Prostate gland (tissue), 2 donors: ENCODE results near the gene NXPE4. TPM values are rescaled to one million over a fixed set of nuclear protein-coding genes. Genes with fewer than 3 reads are reported as not detected.
"Not testable (repeated sequence)": the region's sequence is repeated elsewhere in the genome, so short reads cannot be mapped to it uniquely, and the experiment has no call there.

Experiments used
- DNase-seq: peaks from one replicate; pipeline ENCODE4 v3.0.0-alpha.2; 2019; ENCODE audit warnings: low spot score
- H3K27ac ChIP-seq, 2 donors: fragments of 200-600 bp; sonication (generic); 2 replicates each; pipeline ENCODE4 v1.5.1; 2017 to 2019
- H3K27me3 ChIP-seq: fragments of 200-600 bp; sonication (generic); replicated peaks from 2 replicates; pipeline ENCODE4 v1.5.1; 2019; ENCODE audit not compliant: insufficient read depth
- H3K36me3 ChIP-seq, 2 donors: fragments of 200-600 bp; sonication (generic); 1 replicate in 1 of 2; 2 replicates in 1 of 2; pipeline versions ENCODE4 v1.5.1 to v1.8.1; 2017 to 2019
- H3K4me1 ChIP-seq: fragments of 200-600 bp; sonication (generic); replicated peaks from 2 replicates; pipeline ENCODE4 v1.5.1; 2019
- H3K4me3 ChIP-seq, 2 donors: fragments of 200-600 bp; sonication (generic); 2 replicates each; pipeline ENCODE4 v1.5.1; 2017 to 2019
- H3K9me3 ChIP-seq: fragments of 200-600 bp; sonication (generic); 2 replicates; pipeline ENCODE4 v1.5.1; 2017
- CTCF ChIP-seq, 4 experiments: fragments of 200-600 bp in 2 of 4; fragments of 450-650 bp in 2 of 4; sonication (generic) in 2 of 4; IDR thresholded peaks; 1 replicate in 3 of 4; 2 replicates in 1 of 4; pipeline ENCODE4 v1.5.1; 2016 to 2019; ENCODE audit warnings: antibody characterized with exemption in 4 of 4, mild to moderate bottlenecking in 2 of 4, moderate library complexity in 2 of 4
- POLR2A ChIP-seq: fragments of 450-650 bp; IDR thresholded peaks from one replicate; pipeline ENCODE4 v1.6.1; 2016; ENCODE audit warnings: antibody characterized with exemption, mild to moderate bottlenecking
- POLR2AphosphoS5 ChIP-seq: sonication (generic); formaldehyde crosslinking; IDR thresholded peaks from one replicate; pipeline ENCODE4 v1.6.1; 2017; ENCODE audit warnings: antibody characterized with exemption
- WGBS: methylation state at CpG from one replicate; pipeline ENCODE4 v1.1.5; 2018; 5-methylcytosine and 5-hydroxymethylcytosine counted together
- intact Hi-C: fragments of 100-400 bp; cut with DNase I; formaldehyde crosslinking; loops from one replicate; pipeline ENCODE4 v1.14.2; 2022
- total RNA-seq, 2 donors: library from RNA; depleted of rRNA; stranded (reverse); fragments of >200 nt; gene quantifications; one replicate each; pipeline ENCODE4 v1.1.0, GENCODE V29; 2016

The NXPE4 gene
- total RNA-seq, 2 donors from 2014 or later = 0.18 to 12.3 TPM

- Histone ChIP-seq H3K9me3 (no peaks in the 10 kb centered on the region), H3K27me3 (no peaks in the 10 kb centered on the region), H3K4me3 (no peak overlapping the region), H3K27ac (no peak overlapping the region), H3K36me3 (no peaks in the 10 kb centered on the region), H3K4me1 (no peaks in the 10 kb centered on the region)
- TF ChIP-seq CTCF (IDR thresholded peaks at IDR 0.05) = no peak
- TF ChIP-seq POLR2A = no peak
- TF ChIP-seq POLR2AphosphoS5 = no peak
- intact Hi-C loops = loop anchor here (5.0 kb wide), 1 partner anchor 268 kb away; no protein-coding TSS in a partner anchor
- peak; percentile 1 for DNase-seq
- WGBS = 92% methylated on average over 10 of the region's 10 CpGs
Measured at GRCh38 chr11:114610550-114610949, 15.0 kb upstream of the NXPE4 start.

DNA sequence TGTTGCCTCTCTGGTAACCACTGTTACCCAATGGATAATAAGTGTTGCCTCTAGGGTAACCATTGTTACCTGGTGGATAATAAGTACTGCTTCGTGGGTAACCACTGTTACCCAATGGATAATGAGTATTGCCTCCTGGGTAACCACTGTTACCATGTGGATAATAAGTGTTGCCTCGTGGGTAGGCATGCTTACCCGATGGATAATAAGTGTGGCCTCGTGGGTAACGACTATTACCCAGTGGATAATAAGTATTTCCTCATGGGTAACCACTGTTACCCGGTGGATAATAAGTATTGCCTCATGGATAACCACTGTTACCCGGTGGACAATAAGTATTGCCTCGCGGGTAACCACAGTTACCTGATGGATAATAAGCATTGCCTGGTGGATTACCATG, 13.8 kb upstream of the NXPE4 start:
- TF ChIP-seq POLR2AphosphoS5 = no peak
- no peak for TF ChIP-seq POLR2A
- no peak for TF ChIP-seq CTCF (IDR thresholded peaks at IDR 0.05)
- no peaks in the 10 kb centered on the region for H3K36me3 ChIP-seq
- no peak for DNase-seq
- H3K4me1 ChIP-seq = no peaks in the 10 kb centered on the region
- WGBS = 95% methylated on average over 9 of the region's 9 CpGs
- intact Hi-C loops = no loop called here
- H3K4me3 ChIP-seq = no peak overlapping the region
- no peaks in the 10 kb centered on the region for H3K9me3 ChIP-seq
- no peak overlapping the region for H3K27ac ChIP-seq
- no peaks in the 10 kb centered on the region for H3K27me3 ChIP-seq

DNA sequence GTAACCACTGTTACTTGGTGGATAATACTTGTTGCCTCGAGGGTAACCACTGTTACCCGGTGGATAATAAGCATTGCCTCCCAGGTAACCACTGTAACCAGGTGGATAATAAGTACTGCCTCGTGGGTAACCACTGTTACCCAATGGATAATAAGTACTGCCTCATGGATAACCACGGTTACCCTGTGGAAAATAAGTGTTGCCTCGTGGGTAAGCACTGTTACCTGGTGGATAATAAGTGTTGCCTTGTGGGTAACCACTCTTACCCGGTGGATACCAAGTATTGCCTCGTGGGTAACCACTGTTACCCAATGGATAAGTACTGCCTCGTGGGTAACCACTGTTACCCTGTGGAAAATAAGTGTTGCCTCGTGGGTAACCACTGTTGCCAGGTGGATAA, 13.0 kb upstream of the NXPE4 start:
- H3K27ac ChIP-seq, DNase-seq, H3K36me3 ChIP-seq, H3K9me3 ChIP-seq, H3K27me3 ChIP-seq, intact Hi-C loops, H3K4me1 ChIP-seq, H3K4me3 ChIP-seq: not testable (repeated sequence)
- 85% methylated on average over 9 of the region's 9 CpGs for WGBS

GRCh38 chr11:114607753-114608459, 12.3 kb upstream of the NXPE4 start:
- Histone ChIP-seq H3K27me3 (no peaks in the 10 kb centered on the region), H3K4me1 (no peaks in the 10 kb centered on the region), H3K27ac (no peak overlapping the region), H3K4me3 (no peak overlapping the region), H3K9me3 (no peaks in the 10 kb centered on the region), H3K36me3 (no peaks in the 10 kb centered on the region)
- intact Hi-C loops = no loop called here
- TF ChIP-seq POLR2A (no peak), POLR2AphosphoS5 (no peak), CTCF (IDR thresholded peaks at IDR 0.05) (peak in 1 of 4 experiments; percentile 14)
- 91% methylated on average over 11 of the region's 11 CpGs for WGBS
- DNase-seq = no peak

GRCh38 chr11:114606802-114607075, 11.2 kb upstream of the NXPE4 start:
- H3K4me1 ChIP-seq, DNase-seq, H3K4me3 ChIP-seq, H3K9me3 ChIP-seq, H3K27me3 ChIP-seq, H3K36me3 ChIP-seq, H3K27ac ChIP-seq, intact Hi-C loops: not testable (repeated sequence)
- 92% methylated on average over 5 of the region's 5 CpGs for WGBS

- Histone ChIP-seq H3K36me3 (no peaks in the 10 kb centered on the region), H3K4me3 (no peak overlapping the region), H3K27ac (no peak overlapping the region), H3K4me1 (no peaks in the 10 kb centered on the region), H3K27me3 (no peaks in the 10 kb centered on the region), H3K9me3 (no peaks in the 10 kb centered on the region)
- peak in 2 of 4 experiments; percentile 16 to 30 for TF ChIP-seq CTCF (IDR thresholded peaks at IDR 0.05)
- no peak for TF ChIP-seq POLR2AphosphoS5
- 91% methylated on average over 9 of the region's 9 CpGs for WGBS
- intact Hi-C loops = no loop called here
- no peak for DNase-seq
Measured at GRCh38 chr11:114606003-114606801, 10.6 kb upstream of the NXPE4 start.
